ENCODE results near the gene MAP3K1.
A peak's percentile ranks its signal among the peaks of the same experiment; 100 is the strongest.
"Not testable (repeated sequence)": the region's sequence is repeated elsewhere in the genome, so short reads cannot be mapped to it uniquely, and the experiment has no call there.

Gene MAP3K1

DNA sequence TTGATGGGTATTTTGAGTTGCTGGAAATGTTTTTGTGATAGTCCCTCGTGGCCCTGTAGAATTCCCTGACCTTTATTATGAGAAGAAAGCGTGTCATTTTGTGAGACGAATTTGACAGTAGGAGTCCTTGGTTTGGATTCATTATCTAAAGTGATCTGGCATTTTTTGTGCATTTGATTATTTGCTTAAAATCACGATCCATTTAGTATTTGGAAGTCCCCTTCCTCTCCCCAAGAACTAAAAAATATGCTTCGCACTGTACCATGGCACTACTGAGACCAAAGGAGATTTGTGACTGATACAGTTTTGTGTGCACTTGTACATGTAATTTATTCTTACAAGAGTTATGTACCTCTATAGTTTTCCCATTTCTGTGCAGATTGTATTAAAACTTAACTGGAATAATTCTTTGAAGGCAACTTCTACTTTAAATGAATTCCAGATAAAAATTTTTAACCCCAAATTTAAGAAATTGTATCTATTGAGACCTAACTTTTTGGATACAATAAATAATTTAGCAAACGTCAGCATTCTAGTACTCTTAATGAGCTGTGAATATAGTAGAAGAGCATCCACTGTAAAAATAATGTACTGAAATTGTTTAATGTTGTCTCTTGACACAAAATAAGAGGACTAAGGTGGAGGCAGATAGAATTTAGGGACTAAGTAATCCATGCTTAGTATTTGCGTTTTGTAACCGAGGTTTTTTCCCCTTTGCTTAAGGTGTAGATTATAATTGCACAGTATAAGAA is 2.1 kb downstream of the MAP3K1 start:
- Histone ChIP-seq H3K4me3 (ENCODE audit: low read length, poor library complexity, severe bottlenecking) (peak overlapping the region; percentile 94), H3K27me3 (ENCODE audit: insufficient read depth, low read length, poor library complexity, severe bottlenecking) (peaks cover 7% of the 10 kb centered on the region), H3K9me2 (replicated peaks; ENCODE audit: low read depth, low read length) (no peaks in the 10 kb centered on the region), H3K79me2 (ENCODE audit: insufficient read depth, low read length) (peaks cover 69% of the 10 kb centered on the region), H3K9me3 (ENCODE audit: insufficient read depth, low read depth, low read length) (no peaks in the 10 kb centered on the region), H3K4me1 (ENCODE audit: insufficient read depth, low read length, poor library complexity, severe bottlenecking) (peaks cover 60% of the 10 kb centered on the region), H3K4me2 (ENCODE audit: low read depth, low read length, poor library complexity, severe bottlenecking) (peak overlapping the region; percentile 97), H4K20me1 (ENCODE audit: insufficient read depth, low read length, poor library complexity, severe bottlenecking) (peaks cover 61% of the 10 kb centered on the region), H3F3A (ENCODE audit: low read depth) (peaks cover under 1% of the 10 kb centered on the region; the same call in 1 of the 2 replicates), H2AFZ (ENCODE audit: low read length) (no peak overlapping the region), H3K9ac (ENCODE audit: low read depth, low read length, poor library complexity, severe bottlenecking) (peak overlapping the region; percentile 89), H3K36me3 (ENCODE audit: insufficient read depth, low read length) (no peaks in the 10 kb centered on the region)
- TF ChIP-seq EZH2phosphoT487 (IDR thresholded peaks at IDR 0.05; ENCODE audit: borderline replicate concordance): no peak
- TF ChIP-seq, protein P1, sequence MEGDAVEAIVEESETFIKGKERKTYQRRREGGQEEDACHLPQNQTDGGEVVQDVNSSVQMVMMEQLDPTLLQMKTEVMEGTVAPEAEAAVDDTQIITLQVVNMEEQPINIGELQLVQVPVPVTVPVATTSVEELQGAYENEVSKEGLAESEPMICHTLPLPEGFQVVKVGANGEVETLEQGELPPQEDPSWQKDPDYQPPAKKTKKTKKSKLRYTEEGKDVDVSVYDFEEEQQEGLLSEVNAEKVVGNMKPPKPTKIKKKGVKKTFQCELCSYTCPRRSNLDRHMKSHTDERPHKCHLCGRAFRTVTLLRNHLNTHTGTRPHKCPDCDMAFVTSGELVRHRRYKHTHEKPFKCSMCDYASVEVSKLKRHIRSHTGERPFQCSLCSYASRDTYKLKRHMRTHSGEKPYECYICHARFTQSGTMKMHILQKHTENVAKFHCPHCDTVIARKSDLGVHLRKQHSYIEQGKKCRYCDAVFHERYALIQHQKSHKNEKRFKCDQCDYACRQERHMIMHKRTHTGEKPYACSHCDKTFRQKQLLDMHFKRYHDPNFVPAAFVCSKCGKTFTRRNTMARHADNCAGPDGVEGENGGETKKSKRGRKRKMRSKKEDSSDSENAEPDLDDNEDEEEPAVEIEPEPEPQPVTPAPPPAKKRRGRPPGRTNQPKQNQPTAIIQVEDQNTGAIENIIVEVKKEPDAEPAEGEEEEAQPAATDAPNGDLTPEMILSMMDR (conservative IDR thresholded peaks at IDR 0.05; ENCODE audit: low read length): no peak

- no peaks in the 10 kb centered on the region for H3K9me3 ChIP-seq (ENCODE audit: insufficient read depth, low read depth, low read length)
- H4K20me1 ChIP-seq (ENCODE audit: insufficient read depth, low read length, poor library complexity, severe bottlenecking): peaks cover 72% of the 10 kb centered on the region
- no peaks in the 10 kb centered on the region for H3F3A ChIP-seq (ENCODE audit: low read depth)
- no peaks in the 10 kb centered on the region for H3K9me2 ChIP-seq (replicated peaks; ENCODE audit: low read depth, low read length)
- TF ChIP-seq, protein P1 (conservative IDR thresholded peaks at IDR 0.05; ENCODE audit: low read length): peak; percentile 42
- TF ChIP-seq EZH2phosphoT487 (IDR thresholded peaks at IDR 0.05; ENCODE audit: borderline replicate concordance): no peak
- H3K4me2 ChIP-seq (ENCODE audit: low read depth, low read length, poor library complexity, severe bottlenecking): peak overlapping the region; percentile 97
- H3K36me3 ChIP-seq (ENCODE audit: insufficient read depth, low read length): no peaks in the 10 kb centered on the region
- peak overlapping the region; percentile 89 for H3K9ac ChIP-seq (ENCODE audit: low read depth, low read length, poor library complexity, severe bottlenecking)
- no peak overlapping the region for H2AFZ ChIP-seq (ENCODE audit: low read length)
- H3K27me3 ChIP-seq (ENCODE audit: insufficient read depth, low read length, poor library complexity, severe bottlenecking): peaks cover 7% of the 10 kb centered on the region
- peaks cover 57% of the 10 kb centered on the region for H3K4me1 ChIP-seq (ENCODE audit: insufficient read depth, low read length, poor library complexity, severe bottlenecking)
- H3K79me2 ChIP-seq (ENCODE audit: insufficient read depth, low read length): peaks cover 80% of the 10 kb centered on the region
- peak overlapping the region; percentile 94 for H3K4me3 ChIP-seq (ENCODE audit: low read length, poor library complexity, severe bottlenecking)
Measured at GRCh38 chr5:56818450-56819037, 3.2 kb downstream of the MAP3K1 start.

GRCh38 chr5:56819060-56819881 is 3.9 kb downstream of the MAP3K1 start:
- Histone ChIP-seq H3K79me2 (ENCODE audit: insufficient read depth, low read length) (peaks cover 88% of the 10 kb centered on the region), H3K4me2 (ENCODE audit: low read depth, low read length, poor library complexity, severe bottlenecking) (peak overlapping the region; percentile 97), H3K36me3 (ENCODE audit: insufficient read depth, low read length) (no peaks in the 10 kb centered on the region), H3K27me3 (ENCODE audit: insufficient read depth, low read length, poor library complexity, severe bottlenecking) (peaks cover 7% of the 10 kb centered on the region), H3K9me2 (replicated peaks; ENCODE audit: low read depth, low read length) (no peaks in the 10 kb centered on the region), H3F3A (ENCODE audit: low read depth) (no peaks in the 10 kb centered on the region), H3K9me3 (ENCODE audit: insufficient read depth, low read depth, low read length) (no peaks in the 10 kb centered on the region), H3K4me1 (ENCODE audit: insufficient read depth, low read length, poor library complexity, severe bottlenecking) (peaks cover 57% of the 10 kb centered on the region), H3K9ac (ENCODE audit: low read depth, low read length, poor library complexity, severe bottlenecking) (peak overlapping the region; percentile 56), H4K20me1 (ENCODE audit: insufficient read depth, low read length, poor library complexity, severe bottlenecking) (peaks cover 79% of the 10 kb centered on the region), H2AFZ (ENCODE audit: low read length) (no peak overlapping the region), H3K4me3 (ENCODE audit: low read length, poor library complexity, severe bottlenecking) (peak overlapping the region; percentile 94)
- no peak for TF ChIP-seq EZH2phosphoT487 (IDR thresholded peaks at IDR 0.05; ENCODE audit: borderline replicate concordance)
- TF ChIP-seq, protein P1 (conservative IDR thresholded peaks at IDR 0.05; ENCODE audit: low read length): no peak

- Histone ChIP-seq H4K20me1 (ENCODE audit: insufficient read depth, low read length, poor library complexity, severe bottlenecking) (peaks cover 97% of the 10 kb centered on the region), H3K4me1 (ENCODE audit: insufficient read depth, low read length, poor library complexity, severe bottlenecking) (peaks cover 66% of the 10 kb centered on the region)
- not testable (repeated sequence) for H3K36me3 ChIP-seq (ENCODE audit: insufficient read depth, low read length)
Measured at GRCh38 chr5:56821868-56822267, 6.5 kb downstream of the MAP3K1 start.

More at GRCh38 chr5:56821868-56822267, 6.5 kb downstream of the MAP3K1 start:
- not testable (repeated sequence) for H3F3A ChIP-seq (ENCODE audit: low read depth); H3K9me2 ChIP-seq (replicated peaks; ENCODE audit: low read depth, low read length); H3K9me3 ChIP-seq (ENCODE audit: insufficient read depth, low read depth, low read length); H3K9ac ChIP-seq (ENCODE audit: low read depth, low read length, poor library complexity, severe bottlenecking); H2AFZ ChIP-seq (ENCODE audit: low read length); H3K4me3 ChIP-seq (ENCODE audit: low read length, poor library complexity, severe bottlenecking); H3K27me3 ChIP-seq (ENCODE audit: insufficient read depth, low read length, poor library complexity, severe bottlenecking)
- peak overlapping the region; percentile 97 for H3K4me2 ChIP-seq (ENCODE audit: low read depth, low read length, poor library complexity, severe bottlenecking)
- peaks cover 100% of the 10 kb centered on the region for H3K79me2 ChIP-seq (ENCODE audit: insufficient read depth, low read length)

All from Loucy (cell line).